IMR-90 (cell line): ENCODE results near the gene CAMTA1. TPM values are rescaled to one million over a fixed set of nuclear protein-coding genes. Genes with fewer than 3 reads are reported as not detected.

Experiments
- ATAC-seq: fragments of 200-7000 bp; cut with Tn5 transposase; 2 replicates; pipeline ENCODE4 v1.9.1; 2020; ENCODE audit warnings: low read depth, mild to moderate bottlenecking, moderate library complexity
- BruUV-seq: library from RNA; stranded (reverse); fragments of 400-500 nt; replicated peaks from 2 replicates; lab custom pipeline; 2021; lab: Mats Ljungman, UMichigan
- CTCF ChIA-PET: fragments of 300-600 bp; formaldehyde crosslinking; extraction: SDS; loops from one replicate; lab custom pipeline; 2021; ENCODE audit warnings: antibody characterized with exemption; lab: Yijun Ruan, JAX
- POLR2A ChIA-PET: fragments of 300-600 bp; sonication (Branson Sonifier 250); formaldehyde crosslinking; loops from one replicate; lab custom pipeline; 2022; ENCODE audit warnings: antibody characterized with exemption; ENCODE audit not compliant: unreplicated experiment; lab: Charles Lee
- DNase-seq: peaks from one replicate; pipeline ENCODE4 v3.0.0; 2013
- H2AFZ ChIP-seq: replicated peaks from 2 replicates; pipeline ENCODE3; 2013; ENCODE audit warnings: low read length, mild to moderate bottlenecking; ENCODE audit not compliant: poor library complexity
- H2AK5ac ChIP-seq: 2 replicates; pipeline ENCODE4 v1.6.1; 2013; ENCODE audit warnings: low read depth, low read length, inconsistent platforms
- H2AK9ac ChIP-seq: replicated peaks from 2 replicates; pipeline ENCODE3; 2013; ENCODE audit warnings: mild to moderate bottlenecking, low read depth, low read length, moderate library complexity; ENCODE audit not compliant: poor library complexity
- H2BK120ac ChIP-seq: 2 replicates; pipeline ENCODE4 v1.6.1; 2013; ENCODE audit warnings: low read depth, low read length, inconsistent platforms
- H2BK15ac ChIP-seq: 3 replicates; pipeline ENCODE4 v1.6.1; 2013; ENCODE audit warnings: low read depth, low read length, inconsistent platforms
- H2BK20ac ChIP-seq: 2 replicates; pipeline ENCODE4 v1.6.1; 2013; ENCODE audit warnings: low read depth, mild to moderate bottlenecking, inconsistent platforms, low read length, moderate library complexity
- H2BK5ac ChIP-seq: 2 replicates; pipeline ENCODE4 v1.6.1; 2013; ENCODE audit warnings: mild to moderate bottlenecking, low read depth, low read length, inconsistent platforms; ENCODE audit not compliant: poor library complexity, severe bottlenecking
- H3K14ac ChIP-seq: replicated peaks from 2 replicates; pipeline ENCODE4 v1.6.1; 2013; ENCODE audit warnings: low read depth, low read length, inconsistent platforms
- H3K18ac ChIP-seq: 2 replicates; pipeline ENCODE4 v1.6.1; 2013; ENCODE audit warnings: low read depth, low read length, control low read depth
- H3K23ac ChIP-seq: 2 replicates; pipeline ENCODE4 v1.6.1; 2013; ENCODE audit warnings: low read depth, low read length, inconsistent platforms
- H3K27ac ChIP-seq: 2 replicates; pipeline ENCODE4 v1.5.1; 2013; ENCODE audit warnings: mild to moderate bottlenecking, control low read depth, low read length; ENCODE audit not compliant: insufficient read depth
- H3K27me3 ChIP-seq: 2 replicates; pipeline ENCODE4 v1.6.1; 2013; ENCODE audit warnings: low read length; ENCODE audit not compliant: control insufficient read depth, insufficient read depth
- H3K36me3 ChIP-seq: 2 replicates; pipeline ENCODE4 v1.6.1; 2013; ENCODE audit warnings: low read length, mixed read lengths; ENCODE audit not compliant: control insufficient read depth, insufficient read depth
- H3K4ac ChIP-seq: 2 replicates; pipeline ENCODE4 v1.6.1; 2013; ENCODE audit warnings: low read depth, low read length, inconsistent platforms
- H3K4me1 ChIP-seq: 2 replicates; pipeline ENCODE4 v1.6.1; 2013; ENCODE audit warnings: low read length, mixed read lengths; ENCODE audit not compliant: control insufficient read depth, insufficient read depth
- H3K4me2 ChIP-seq: 2 replicates; pipeline ENCODE4 v1.6.1; 2013; ENCODE audit warnings: low read depth, mild to moderate bottlenecking, control low read depth, low read length, moderate library complexity
- H3K4me3 ChIP-seq: 2 replicates; pipeline ENCODE4 v1.5.1; 2013; ENCODE audit warnings: low read depth, mild to moderate bottlenecking, control low read depth, low read length, moderate library complexity; ENCODE audit not compliant: insufficient read depth
- H3K56ac ChIP-seq: 2 replicates; pipeline ENCODE4 v1.6.1; 2013; ENCODE audit warnings: low read length, inconsistent platforms; ENCODE audit not compliant: insufficient read depth; ENCODE audit errors: extremely low read depth
- H3K79me1 ChIP-seq, 2 experiments: 2 replicates each; pipeline ENCODE4 v1.6.1; 2013; ENCODE audit warnings: low read length in 2 of 2, inconsistent platforms in 1 of 2, low read depth in 1 of 2
- H3K9ac ChIP-seq: 2 replicates; pipeline ENCODE4 v1.6.1; 2013; ENCODE audit warnings: low read depth, low read length, control low read depth
- H3K9me1 ChIP-seq: 2 replicates; pipeline ENCODE4 v1.6.1; 2013; ENCODE audit warnings: low read length, inconsistent platforms; ENCODE audit not compliant: insufficient read depth
- H3K9me3 ChIP-seq: 2 replicates; pipeline ENCODE4 v1.6.1; 2013; ENCODE audit warnings: low read length; ENCODE audit not compliant: control insufficient read depth, insufficient read depth
- H4K20me1 ChIP-seq: 2 replicates; pipeline ENCODE4 v1.6.1; 2013; ENCODE audit warnings: low read length, inconsistent platforms; ENCODE audit not compliant: insufficient read depth
- H4K5ac ChIP-seq: 2 replicates; pipeline ENCODE4 v1.6.1; 2013; ENCODE audit warnings: mild to moderate bottlenecking, low read depth, low read length, control low read depth
- H4K8ac ChIP-seq, 2 experiments: 2 replicates each; pipeline ENCODE4 v1.6.1; 2013; ENCODE audit warnings: low read depth in 2 of 2, low read length in 2 of 2, control low read depth in 1 of 2, inconsistent platforms in 1 of 2
- H4K91ac ChIP-seq: 2 replicates; pipeline ENCODE4 v1.6.1; 2013; ENCODE audit warnings: low read depth, low read length, inconsistent platforms; ENCODE audit not compliant: insufficient read depth
- BHLHE40 ChIP-seq: fragments of 150-350 bp; IDR thresholded peaks from 2 replicates; pipeline ENCODE4 v1.6.1; 2016; ENCODE audit warnings: mild to moderate bottlenecking, low read depth, low read length
- CEBPB ChIP-seq: IDR thresholded peaks from 2 replicates; pipeline ENCODE4 v1.6.1; 2012; ENCODE audit warnings: low read depth, low read length, improper control_type of control experiment
- CHD1 ChIP-seq: IDR thresholded peaks from 2 replicates; pipeline ENCODE4 v1.6.1; 2012; ENCODE audit warnings: low read depth, low read length, improper control_type of control experiment
- CTCF ChIP-seq: conservative IDR thresholded peaks from 2 replicates; pipeline ENCODE4 v1.5.1; 2012; ENCODE audit warnings: mild to moderate bottlenecking, low read depth, low read length, improper control_type of control experiment
- ELK1 ChIP-seq: fragments of 150-350 bp; IDR thresholded peaks from 2 replicates; pipeline ENCODE4 v1.6.1; 2016; ENCODE audit warnings: low read depth, mild to moderate bottlenecking, low read length, moderate library complexity, borderline replicate concordance
- FOS ChIP-seq: fragments of 150-350 bp; IDR thresholded peaks from 2 replicates; pipeline ENCODE4 v1.6.1; 2016; ENCODE audit warnings: low read depth, low read length
- MAFK ChIP-seq: IDR thresholded peaks from 2 replicates; pipeline ENCODE4 v1.6.1; 2012; ENCODE audit warnings: low read depth, low read length, improper control_type of control experiment
- MAZ ChIP-seq: IDR thresholded peaks from 2 replicates; pipeline ENCODE4 v1.6.1; 2012; ENCODE audit warnings: low read depth, mild to moderate bottlenecking, low read length, improper control_type of control experiment, moderate library complexity, borderline replicate concordance
- MXI1 ChIP-seq: IDR thresholded peaks from 2 replicates; pipeline ENCODE4 v1.6.1; 2012; ENCODE audit warnings: low read depth, mild to moderate bottlenecking, low read length, moderate library complexity, borderline replicate concordance
- NFE2L2 ChIP-seq: fragments of 150-350 bp; IDR thresholded peaks from 2 replicates; pipeline ENCODE4 v1.6.1; 2016; ENCODE audit warnings: low read depth, mild to moderate bottlenecking, low read length
- POLR2A ChIP-seq: IDR thresholded peaks from 2 replicates; pipeline ENCODE4 v1.6.1; 2012; ENCODE audit warnings: mild to moderate bottlenecking, low read depth, low read length
- RCOR1 ChIP-seq: IDR thresholded peaks from 2 replicates; pipeline ENCODE4 v1.6.1; 2012; ENCODE audit warnings: mild to moderate bottlenecking, low read length, improper control_type of control experiment; ENCODE audit not compliant: insufficient replicate concordance
- RFX5 ChIP-seq: IDR thresholded peaks from 2 replicates; pipeline ENCODE4 v1.8.0; 2012; ENCODE audit warnings: low read depth, mild to moderate bottlenecking, low read length, moderate library complexity
- USF2 ChIP-seq: fragments of 150-350 bp; IDR thresholded peaks from 2 replicates; pipeline ENCODE4 v1.6.1; 2017; ENCODE audit warnings: mild to moderate bottlenecking, antibody characterized with exemption, low read length, low read depth
- WGBS, 2 experiments: methylation state at CpG; one replicate each; pipeline versions ENCODE4 v1.1.5 to v1.1.7; 2013; ENCODE audit warnings: missing lambda C conversion rate in 2 of 2; ENCODE audit not compliant: insufficient read length in 1 of 2; ENCODE audit errors: extremely low coverage in 2 of 2; 5-methylcytosine and 5-hydroxymethylcytosine counted together
- dilution Hi-C: fragments of 300-500 bp; cut with HindIII; formaldehyde crosslinking; loops from one replicate; pipeline ENCODE4 v1.14.3; 2018; ENCODE audit warnings: low sequenced_read_pairs; ENCODE audit not compliant: unreplicated experiment
- in situ Hi-C: fragments of 300-500 bp; cut with MboI; formaldehyde crosslinking; loops from 3 replicates; pipeline ENCODE4 v1.14.3; 2019; ENCODE audit warnings: low sequenced_read_pairs, inconsistent platforms, mixed read lengths
- intact Hi-C: fragments of 100-400 bp; cut with micrococcal nuclease; formaldehyde crosslinking; loops from 2 replicates; pipeline ENCODE4 v1.10.0; 2022
- polyA plus RNA-seq, 3 experiments: library from polyadenylated mRNA; depleted of rRNA; stranded (reverse); fragments of >200 nt; gene quantifications; 2 replicates each; pipeline ENCODE4 v1.2.3, GENCODE V29; 2012; ENCODE audit warnings: low replicate concordance in 1 of 3
- total RNA-seq: library from RNA; depleted of rRNA; stranded (reverse); fragments of >200 nt; gene quantifications from 2 replicates; pipeline ENCODE4 v1.2.3, GENCODE V29; 2012

Gene CAMTA1
- total and polyA plus RNA-seq, 2 of the 4 experiments (the other 2 are of a cell fraction), result 35.5 to 74.3 TPM

- Histone ChIP-seq H3K18ac (no peak overlapping the region), H3K4me2 (no peak overlapping the region), H3K27ac (no peak overlapping the region), H3K4me1 (peaks cover 10% of the 10 kb centered on the region), H3K27me3 (no peaks in the 10 kb centered on the region), H2BK15ac (no peak overlapping the region), H3K79me1 (peaks cover 28 to 52% of the 10 kb centered on the region in 2 experiments), H3K9ac (no peak overlapping the region), H4K91ac (no peak overlapping the region), H3K56ac (no peak overlapping the region), H2BK20ac (no peak overlapping the region), H2BK5ac (no peak overlapping the region), H3K14ac (no peak overlapping the region), H4K5ac (no peak overlapping the region), H3K9me1 (peaks cover 11% of the 10 kb centered on the region), H3K23ac (no peak overlapping the region), H4K8ac (no peak overlapping the region), H2AFZ (no peak overlapping the region), H2AK5ac (no peak overlapping the region), H4K20me1 (peaks cover 3% of the 10 kb centered on the region; the same call in 1 of the 2 replicates), H3K4ac (no peak overlapping the region), H3K9me3 (no peaks in the 10 kb centered on the region), H2BK120ac (no peak overlapping the region), H2AK9ac (no peak overlapping the region), H3K36me3 (peaks cover 6% of the 10 kb centered on the region), H3K4me3 (no peak overlapping the region)
- ATAC-seq (no peak), DNase-seq (no peak)
- in situ Hi-C loops (no loop called here), dilution Hi-C loops (no loop called here), intact Hi-C loops (loop anchor here (5.0 kb wide), 1 partner anchor 37 kb away; no protein-coding TSS in a partner anchor)
- BruUV-seq, result no TSS peak
- 93% methylated on average over 3 of the region's 6 CpGs; no CpG with 5 or more reads in 1 of the 2 experiments for WGBS, 2 experiments
- no peak for TF ChIP-seq FOS
- TF ChIP-seq CHD1, result no peak
- TF ChIP-seq RFX5, result no peak
- TF ChIP-seq CTCF, result no peak
- no peak for TF ChIP-seq MAFK
- TF ChIP-seq MAZ, result no peak
- TF ChIP-seq NFE2L2, result no peak
- no peak for TF ChIP-seq POLR2A
- TF ChIP-seq BHLHE40, result no peak
- TF ChIP-seq MXI1, result no peak
- no peak for TF ChIP-seq RCOR1
- no peak for TF ChIP-seq CEBPB
- no peak for TF ChIP-seq USF2
- no peak for TF ChIP-seq ELK1
- ChIA-PET CTCF (interaction anchor here (1.0 to 1.3 kb wide), 2 partner anchors 23 to 44 kb away, joined by 3 to 4 read pairs; no protein-coding TSS in a partner anchor), POLR2A (no interaction called here)
Measured at GRCh38 chr1:6824665-6825368, 39.6 kb downstream of the CAMTA1 start.
